IMR-90 (cell line): ENCODE data around the gene CAPN5. TPM values are rescaled to one million over a fixed set of nuclear protein-coding genes. Genes with fewer than 3 reads are reported as not detected.

ENCODE experiments used
- ATAC-seq: fragments of 200-7000 bp; cut with Tn5 transposase; 2 replicates; pipeline ENCODE4 v1.9.1; 2020; ENCODE audit warnings: low read depth, mild to moderate bottlenecking, moderate library complexity
- BruUV-seq: library from RNA; stranded (reverse); fragments of 400-500 nt; replicated peaks from 2 replicates; lab custom pipeline; 2021; lab: Mats Ljungman, UMichigan
- CTCF ChIA-PET: fragments of 300-600 bp; formaldehyde crosslinking; extraction: SDS; loops from one replicate; lab custom pipeline; 2021; ENCODE audit warnings: antibody characterized with exemption; lab: Yijun Ruan, JAX
- POLR2A ChIA-PET: fragments of 300-600 bp; sonication (Branson Sonifier 250); formaldehyde crosslinking; loops from one replicate; lab custom pipeline; 2022; ENCODE audit warnings: antibody characterized with exemption; ENCODE audit not compliant: unreplicated experiment; lab: Charles Lee
- DNase-seq: peaks from one replicate; pipeline ENCODE4 v3.0.0; 2013
- H2AFZ ChIP-seq: replicated peaks from 2 replicates; pipeline ENCODE3; 2013; ENCODE audit warnings: low read length, mild to moderate bottlenecking; ENCODE audit not compliant: poor library complexity
- H2AK5ac ChIP-seq: 2 replicates; pipeline ENCODE4 v1.6.1; 2013; ENCODE audit warnings: low read depth, low read length, inconsistent platforms
- H2AK9ac ChIP-seq: replicated peaks from 2 replicates; pipeline ENCODE3; 2013; ENCODE audit warnings: mild to moderate bottlenecking, low read depth, low read length, moderate library complexity; ENCODE audit not compliant: poor library complexity
- H2BK120ac ChIP-seq: 2 replicates; pipeline ENCODE4 v1.6.1; 2013; ENCODE audit warnings: low read depth, low read length, inconsistent platforms
- H2BK15ac ChIP-seq: 3 replicates; pipeline ENCODE4 v1.6.1; 2013; ENCODE audit warnings: low read depth, low read length, inconsistent platforms
- H2BK20ac ChIP-seq: 2 replicates; pipeline ENCODE4 v1.6.1; 2013; ENCODE audit warnings: low read depth, mild to moderate bottlenecking, inconsistent platforms, low read length, moderate library complexity
- H2BK5ac ChIP-seq: 2 replicates; pipeline ENCODE4 v1.6.1; 2013; ENCODE audit warnings: mild to moderate bottlenecking, low read depth, low read length, inconsistent platforms; ENCODE audit not compliant: poor library complexity, severe bottlenecking
- H3K14ac ChIP-seq: replicated peaks from 2 replicates; pipeline ENCODE4 v1.6.1; 2013; ENCODE audit warnings: low read depth, low read length, inconsistent platforms
- H3K18ac ChIP-seq: 2 replicates; pipeline ENCODE4 v1.6.1; 2013; ENCODE audit warnings: low read depth, low read length, control low read depth
- H3K23ac ChIP-seq: 2 replicates; pipeline ENCODE4 v1.6.1; 2013; ENCODE audit warnings: low read depth, low read length, inconsistent platforms
- H3K27ac ChIP-seq: 2 replicates; pipeline ENCODE4 v1.5.1; 2013; ENCODE audit warnings: mild to moderate bottlenecking, control low read depth, low read length; ENCODE audit not compliant: insufficient read depth
- H3K27me3 ChIP-seq: 2 replicates; pipeline ENCODE4 v1.6.1; 2013; ENCODE audit warnings: low read length; ENCODE audit not compliant: control insufficient read depth, insufficient read depth
- H3K36me3 ChIP-seq: 2 replicates; pipeline ENCODE4 v1.6.1; 2013; ENCODE audit warnings: low read length, mixed read lengths; ENCODE audit not compliant: control insufficient read depth, insufficient read depth
- H3K4ac ChIP-seq: 2 replicates; pipeline ENCODE4 v1.6.1; 2013; ENCODE audit warnings: low read depth, low read length, inconsistent platforms
- H3K4me1 ChIP-seq: 2 replicates; pipeline ENCODE4 v1.6.1; 2013; ENCODE audit warnings: low read length, mixed read lengths; ENCODE audit not compliant: control insufficient read depth, insufficient read depth
- H3K4me2 ChIP-seq: 2 replicates; pipeline ENCODE4 v1.6.1; 2013; ENCODE audit warnings: low read depth, mild to moderate bottlenecking, control low read depth, low read length, moderate library complexity
- H3K4me3 ChIP-seq: 2 replicates; pipeline ENCODE4 v1.5.1; 2013; ENCODE audit warnings: low read depth, mild to moderate bottlenecking, control low read depth, low read length, moderate library complexity; ENCODE audit not compliant: insufficient read depth
- H3K56ac ChIP-seq: 2 replicates; pipeline ENCODE4 v1.6.1; 2013; ENCODE audit warnings: low read length, inconsistent platforms; ENCODE audit not compliant: insufficient read depth; ENCODE audit errors: extremely low read depth
- H3K79me1 ChIP-seq, 2 experiments: 2 replicates each; pipeline ENCODE4 v1.6.1; 2013; ENCODE audit warnings: low read length in 2 of 2, inconsistent platforms in 1 of 2, low read depth in 1 of 2
- H3K9ac ChIP-seq: 2 replicates; pipeline ENCODE4 v1.6.1; 2013; ENCODE audit warnings: low read depth, low read length, control low read depth
- H3K9me1 ChIP-seq: 2 replicates; pipeline ENCODE4 v1.6.1; 2013; ENCODE audit warnings: low read length, inconsistent platforms; ENCODE audit not compliant: insufficient read depth
- H3K9me3 ChIP-seq: 2 replicates; pipeline ENCODE4 v1.6.1; 2013; ENCODE audit warnings: low read length; ENCODE audit not compliant: control insufficient read depth, insufficient read depth
- H4K20me1 ChIP-seq: 2 replicates; pipeline ENCODE4 v1.6.1; 2013; ENCODE audit warnings: low read length, inconsistent platforms; ENCODE audit not compliant: insufficient read depth
- H4K5ac ChIP-seq: 2 replicates; pipeline ENCODE4 v1.6.1; 2013; ENCODE audit warnings: mild to moderate bottlenecking, low read depth, low read length, control low read depth
- H4K8ac ChIP-seq, 2 experiments: 2 replicates each; pipeline ENCODE4 v1.6.1; 2013; ENCODE audit warnings: low read depth in 2 of 2, low read length in 2 of 2, control low read depth in 1 of 2, inconsistent platforms in 1 of 2
- H4K91ac ChIP-seq: 2 replicates; pipeline ENCODE4 v1.6.1; 2013; ENCODE audit warnings: low read depth, low read length, inconsistent platforms; ENCODE audit not compliant: insufficient read depth
- BHLHE40 ChIP-seq: fragments of 150-350 bp; IDR thresholded peaks from 2 replicates; pipeline ENCODE4 v1.6.1; 2016; ENCODE audit warnings: mild to moderate bottlenecking, low read depth, low read length
- CHD1 ChIP-seq: IDR thresholded peaks from 2 replicates; pipeline ENCODE4 v1.6.1; 2012; ENCODE audit warnings: low read depth, low read length, improper control_type of control experiment
- MAFK ChIP-seq: IDR thresholded peaks from 2 replicates; pipeline ENCODE4 v1.6.1; 2012; ENCODE audit warnings: low read depth, low read length, improper control_type of control experiment
- RAD21 ChIP-seq: IDR thresholded peaks from 2 replicates; pipeline ENCODE4 v1.6.1; 2012; ENCODE audit warnings: low read length, improper control_type of control experiment
- SMC3 ChIP-seq: fragments of 150-350 bp; IDR thresholded peaks from 2 replicates; pipeline ENCODE4 v1.6.1; 2016; ENCODE audit warnings: low read depth, mild to moderate bottlenecking, antibody characterized with exemption, low read length, moderate library complexity
- WGBS, 2 experiments: methylation state at CpG; one replicate each; pipeline versions ENCODE4 v1.1.5 to v1.1.7; 2013; ENCODE audit warnings: missing lambda C conversion rate in 2 of 2; ENCODE audit not compliant: insufficient read length in 1 of 2; ENCODE audit errors: extremely low coverage in 2 of 2; 5-methylcytosine and 5-hydroxymethylcytosine counted together
- dilution Hi-C: fragments of 300-500 bp; cut with HindIII; formaldehyde crosslinking; loops from one replicate; pipeline ENCODE4 v1.14.3; 2018; ENCODE audit warnings: low sequenced_read_pairs; ENCODE audit not compliant: unreplicated experiment
- in situ Hi-C: fragments of 300-500 bp; cut with MboI; formaldehyde crosslinking; loops from 3 replicates; pipeline ENCODE4 v1.14.3; 2019; ENCODE audit warnings: low sequenced_read_pairs, inconsistent platforms, mixed read lengths
- intact Hi-C: fragments of 100-400 bp; cut with micrococcal nuclease; formaldehyde crosslinking; loops from 2 replicates; pipeline ENCODE4 v1.10.0; 2022
- polyA plus RNA-seq, 3 experiments: library from polyadenylated mRNA; depleted of rRNA; stranded (reverse); fragments of >200 nt; gene quantifications; 2 replicates each; pipeline ENCODE4 v1.2.3, GENCODE V29; 2012; ENCODE audit warnings: low replicate concordance in 1 of 3
- total RNA-seq: library from RNA; depleted of rRNA; stranded (reverse); fragments of >200 nt; gene quantifications from 2 replicates; pipeline ENCODE4 v1.2.3, GENCODE V29; 2012
- TF ChIP-seq, protein P1 (sequence below): conservative IDR thresholded peaks from 2 replicates; pipeline ENCODE4 v1.5.1; 2012; ENCODE audit warnings: mild to moderate bottlenecking, low read depth, low read length, improper control_type of control experiment

The CAPN5 gene
- total and polyA plus RNA-seq, 2 of the 4 experiments (the other 2 are of a cell fraction) = 8.1 to 24.0 TPM

DNA sequence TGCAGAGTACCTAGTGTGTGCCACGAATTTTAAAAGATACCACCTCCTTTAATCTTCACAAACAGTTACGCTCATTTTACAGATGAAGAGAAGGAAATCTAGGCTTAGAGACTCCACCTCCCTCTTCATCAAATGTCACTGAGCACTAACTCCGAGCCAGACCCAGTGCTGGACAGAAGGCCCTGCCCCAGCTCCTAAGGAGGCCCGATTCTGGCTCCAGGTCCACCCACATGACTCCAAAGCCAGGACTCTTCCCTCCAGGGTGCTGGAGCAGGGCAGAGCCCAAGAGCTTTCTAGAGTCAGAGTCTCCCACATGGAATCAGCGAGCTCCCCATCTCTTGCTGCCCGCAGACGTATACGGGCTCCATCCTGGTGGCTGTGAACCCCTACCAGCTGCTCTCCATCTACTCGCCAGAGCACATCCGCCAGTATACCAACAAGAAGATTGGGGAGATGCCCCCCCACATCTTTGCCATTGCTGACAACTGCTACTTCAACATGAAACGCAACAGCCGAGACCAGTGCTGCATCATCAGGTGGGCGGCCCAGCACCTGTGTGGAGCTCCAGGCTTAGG is 88.9 kb downstream of the CAPN5 start:
- ChIA-PET CTCF (no interaction called here), POLR2A (no interaction called here)
- no peak overlapping the region for H2AK5ac ChIP-seq
- no peak overlapping the region for H2BK120ac ChIP-seq
- no peak overlapping the region for H3K4me2 ChIP-seq
- in situ Hi-C loops = no loop called here
- H3K23ac ChIP-seq = no peak overlapping the region
- WGBS, 2 experiments = no CpG with 5 or more reads among the region's 13 CpGs
- H4K91ac ChIP-seq = no peak overlapping the region
- no peaks in the 10 kb centered on the region for H3K36me3 ChIP-seq
- intact Hi-C loops = no loop called here
- H2AK9ac ChIP-seq = no peak overlapping the region
- H4K5ac ChIP-seq = no peak overlapping the region
- H3K27me3 ChIP-seq = peaks cover 60% of the 10 kb centered on the region
- H3K4me1 ChIP-seq = no peaks in the 10 kb centered on the region
- no TSS peak for BruUV-seq
- no peak overlapping the region for H2AFZ ChIP-seq
- no peaks in the 10 kb centered on the region for H3K9me1 ChIP-seq
- H4K8ac ChIP-seq = no peak overlapping the region
- H3K56ac ChIP-seq = no peak overlapping the region
- H3K27ac ChIP-seq = no peak overlapping the region
- H3K18ac ChIP-seq = no peak overlapping the region
- no peaks in the 10 kb centered on the region for H3K9me3 ChIP-seq
- no peak for ATAC-seq
- no peak overlapping the region for H3K4ac ChIP-seq
- no peak overlapping the region for H2BK5ac ChIP-seq
- H3K4me3 ChIP-seq = no peak overlapping the region
- TF ChIP-seq RAD21 (no peak), SMC3 (no peak), CHD1 (no peak), BHLHE40 (no peak), MAFK (no peak)
- TF ChIP-seq, protein P1, sequence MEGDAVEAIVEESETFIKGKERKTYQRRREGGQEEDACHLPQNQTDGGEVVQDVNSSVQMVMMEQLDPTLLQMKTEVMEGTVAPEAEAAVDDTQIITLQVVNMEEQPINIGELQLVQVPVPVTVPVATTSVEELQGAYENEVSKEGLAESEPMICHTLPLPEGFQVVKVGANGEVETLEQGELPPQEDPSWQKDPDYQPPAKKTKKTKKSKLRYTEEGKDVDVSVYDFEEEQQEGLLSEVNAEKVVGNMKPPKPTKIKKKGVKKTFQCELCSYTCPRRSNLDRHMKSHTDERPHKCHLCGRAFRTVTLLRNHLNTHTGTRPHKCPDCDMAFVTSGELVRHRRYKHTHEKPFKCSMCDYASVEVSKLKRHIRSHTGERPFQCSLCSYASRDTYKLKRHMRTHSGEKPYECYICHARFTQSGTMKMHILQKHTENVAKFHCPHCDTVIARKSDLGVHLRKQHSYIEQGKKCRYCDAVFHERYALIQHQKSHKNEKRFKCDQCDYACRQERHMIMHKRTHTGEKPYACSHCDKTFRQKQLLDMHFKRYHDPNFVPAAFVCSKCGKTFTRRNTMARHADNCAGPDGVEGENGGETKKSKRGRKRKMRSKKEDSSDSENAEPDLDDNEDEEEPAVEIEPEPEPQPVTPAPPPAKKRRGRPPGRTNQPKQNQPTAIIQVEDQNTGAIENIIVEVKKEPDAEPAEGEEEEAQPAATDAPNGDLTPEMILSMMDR = no peak
- dilution Hi-C loops = no loop called here
- H4K20me1 ChIP-seq = no peaks in the 10 kb centered on the region
- H2BK20ac ChIP-seq = no peak overlapping the region
- no peak overlapping the region for H2BK15ac ChIP-seq
- H3K14ac ChIP-seq = no peak overlapping the region
- no peak for DNase-seq
- H3K9ac ChIP-seq = no peak overlapping the region
- no peaks in the 10 kb centered on the region for H3K79me1 ChIP-seq
